ENCODE results near the gene TTC21B. TPM values are rescaled to one million over a fixed set of nuclear protein-coding genes. Genes with fewer than 3 reads are reported as not detected.
A peak's percentile ranks its signal among the peaks of the same experiment; 100 is the strongest.

Gene TTC21B
- total and polyA plus RNA-seq, 10 of the 15 experiments (the other 5 are each of a cell fraction or from before 2014, with no cell fraction given) = 2.7 to 22.4 (median 11.3) TPM

- TF ChIP-seq SMARCA5 (IDR thresholded peaks at IDR 0.05) (0 out of 2 replicates have a peak, but pooled peaks have one; percentile 20), NFYB (IDR thresholded peaks at IDR 0.05; ENCODE audit: insufficient read depth, low read depth, low read length) (no peak), ZNF592 (IDR thresholded peaks at IDR 0.05) (no peak), ZNF384 (IDR thresholded peaks at IDR 0.05; ENCODE audit: borderline replicate concordance, low read depth, low read length) (no peak), ZBTB11 (CRISPR knock-in tag; IDR thresholded peaks at IDR 0.05) (no peak), SPI1 (IDR thresholded peaks at IDR 0.05; ENCODE audit: borderline replicate concordance, insufficient read depth, low read depth, low read length) (no peak), CBFB (IDR thresholded peaks at IDR 0.05; ENCODE audit: low read depth) (no peak), ETV6 (conservative IDR thresholded peaks at IDR 0.05 in 1 of 2, IDR thresholded peaks at IDR 0.05 in 1 of 2; ENCODE audit: borderline replicate concordance in 1 of 2, low read depth in 1 of 2) (no peak)
Observed at GRCh38 chr2:165953306-165953654, 296 bp downstream of the TTC21B start (continued).

Data from GM12878 (cell line).